ENCODE measurements around the gene OR52J3.
"Not testable (repeated sequence)": the region's sequence is repeated elsewhere in the genome, so short reads cannot be mapped to it uniquely, and the experiment has no call there.

Gene OR52J3

GRCh38 chr11:5046226-5046625 lies at the start of gene OR52J3:
Gene OR52J3, plus strand, starts transcription at chr11:5046526. Its CDS starts 0 bp downstream, at chr11:5046526.
- no peak for DNase-seq (ENCODE audit: low spot score)

DNA sequence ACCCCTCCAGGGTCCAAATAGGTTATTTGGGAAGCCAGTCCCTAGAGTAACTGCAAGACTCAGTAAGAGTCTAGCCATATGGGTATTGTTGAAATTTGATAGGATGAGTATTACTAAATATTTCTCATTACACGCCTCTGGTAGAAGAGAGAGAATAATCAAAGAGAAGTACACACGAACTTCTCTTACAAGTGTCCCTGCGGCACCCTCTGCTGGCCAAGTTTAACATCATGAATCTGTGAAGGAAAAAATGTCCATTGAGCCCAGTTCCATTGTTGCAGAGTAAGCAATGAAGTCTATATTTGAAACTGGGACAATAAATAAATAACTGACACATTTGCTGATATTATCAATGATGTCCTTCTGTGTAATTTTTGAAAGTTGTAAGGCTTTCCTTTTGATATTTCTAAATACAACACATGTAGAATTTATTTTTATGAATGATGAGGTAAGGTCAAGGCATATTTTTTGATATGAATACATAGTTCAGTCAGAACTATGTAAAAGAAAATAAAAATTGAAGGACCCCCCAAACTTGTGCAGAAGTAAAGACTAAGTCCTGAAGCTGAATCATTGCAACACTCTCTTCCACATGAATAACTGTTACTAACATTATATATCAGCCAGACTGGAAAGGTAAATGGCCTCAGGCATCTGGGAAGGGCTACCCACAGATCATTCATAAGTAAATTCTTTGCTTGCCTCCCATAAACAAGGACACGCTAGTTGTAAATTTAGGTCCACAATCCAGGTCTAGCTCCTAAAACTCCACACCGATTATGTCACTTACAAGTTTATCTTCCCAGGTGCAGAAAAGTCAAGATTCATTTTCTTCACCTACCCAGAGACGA lies 41.7 kb upstream of the OR52J3 start:
- peak; percentile 62 for DNase-seq (ENCODE audit: low spot score)

DNA sequence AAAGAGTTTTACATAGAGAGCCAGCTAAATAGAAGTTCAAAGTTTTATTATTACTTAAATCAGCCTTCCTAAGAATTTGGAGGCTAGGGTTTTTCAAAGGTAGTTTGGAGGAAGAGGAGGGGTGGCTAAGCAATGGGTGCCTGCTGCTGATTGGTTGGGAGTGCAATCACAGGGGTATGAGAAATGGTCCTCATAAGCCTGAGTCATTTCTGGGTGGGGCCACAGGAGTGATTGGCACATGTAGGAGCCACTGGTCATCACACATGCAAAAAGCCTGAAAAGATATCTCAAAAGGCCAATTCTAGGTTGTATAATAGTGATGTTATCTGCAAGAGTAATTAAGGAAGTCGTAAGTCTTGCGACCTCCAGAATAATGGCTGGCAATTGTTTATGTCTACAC lies 38.8 kb upstream of the OR52J3 start:
- peak; percentile 15 for DNase-seq (ENCODE audit: low spot score)

GRCh38 chr11:5011254-5011653 lies 35.1 kb upstream of the OR52J3 start:
- DNase-seq (ENCODE audit: low spot score) = no peak

GRCh38 chr11:5013012-5013411 lies 33.3 kb upstream of the OR52J3 start:
- no peak for DNase-seq (ENCODE audit: low spot score)

DNA sequence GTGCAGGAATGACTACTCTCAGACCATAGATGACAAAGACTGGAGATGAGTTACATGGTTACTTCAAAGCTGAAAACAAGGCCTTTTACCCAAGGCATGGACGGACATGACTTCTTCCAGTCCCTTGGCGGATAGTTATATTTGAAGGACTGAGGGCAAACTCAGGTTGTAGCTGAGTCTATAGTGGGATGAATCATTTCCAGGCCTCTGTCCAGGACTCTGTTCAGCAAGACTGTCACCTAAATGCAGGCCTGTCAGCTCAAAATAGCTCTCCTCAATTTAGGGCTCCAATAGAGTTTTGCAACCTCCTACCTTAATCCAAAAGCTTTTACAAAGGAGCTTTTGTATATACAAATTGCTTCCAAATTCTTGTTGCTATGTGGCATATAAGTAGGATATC lies 24.3 kb upstream of the OR52J3 start:
- no peak for DNase-seq (ENCODE audit: low spot score)

DNA sequence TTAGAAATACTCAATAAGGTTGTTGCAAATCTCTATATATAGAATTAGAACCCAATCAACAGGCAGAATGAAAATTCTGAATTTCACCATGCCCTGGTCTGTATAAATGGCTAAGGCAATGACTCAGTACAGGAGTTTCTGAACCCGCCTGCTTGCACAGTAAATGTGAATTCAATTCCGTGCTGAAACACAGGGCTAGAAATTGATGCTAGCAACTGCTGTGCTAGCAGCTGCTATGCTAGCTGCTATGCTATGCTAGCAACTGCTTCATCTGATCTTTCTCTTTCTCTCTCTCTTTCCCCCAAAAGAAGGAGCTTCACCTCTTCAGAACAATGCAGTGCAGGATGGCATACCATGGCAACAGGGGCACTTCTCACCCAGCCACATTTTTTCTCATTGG lies 9.7 kb upstream of the OR52J3 start:
- no peak for DNase-seq (ENCODE audit: low spot score)

- no peak for DNase-seq (ENCODE audit: low spot score)
These were observed 8.4 kb upstream of the OR52J3 start for GRCh38 chr11:5037926-5038325.

- DNase-seq (ENCODE audit: low spot score) = no peak
These were observed 8.0 kb upstream of the OR52J3 start for GRCh38 chr11:5038341-5038740.

DNA sequence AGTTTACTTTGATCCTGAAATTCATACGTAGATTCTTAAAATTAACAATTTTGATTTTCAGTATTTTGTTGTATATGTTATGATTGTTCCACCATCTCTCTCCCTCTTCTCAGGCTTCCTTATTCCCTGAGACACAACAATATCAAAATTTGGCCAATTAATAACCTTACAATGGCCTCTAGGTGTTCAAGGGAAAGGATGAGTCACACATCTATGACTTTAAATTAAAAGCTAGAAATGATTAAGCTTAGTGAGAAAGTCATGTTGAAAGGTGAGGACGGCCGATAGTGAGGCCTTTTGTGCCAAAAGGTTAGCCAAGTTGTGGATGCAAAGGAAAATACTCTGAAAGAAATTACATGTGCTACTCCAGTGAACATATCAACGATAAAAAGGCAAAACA lies 5.5 kb upstream of the OR52J3 start:
- no peak for DNase-seq (ENCODE audit: low spot score)

DNA sequence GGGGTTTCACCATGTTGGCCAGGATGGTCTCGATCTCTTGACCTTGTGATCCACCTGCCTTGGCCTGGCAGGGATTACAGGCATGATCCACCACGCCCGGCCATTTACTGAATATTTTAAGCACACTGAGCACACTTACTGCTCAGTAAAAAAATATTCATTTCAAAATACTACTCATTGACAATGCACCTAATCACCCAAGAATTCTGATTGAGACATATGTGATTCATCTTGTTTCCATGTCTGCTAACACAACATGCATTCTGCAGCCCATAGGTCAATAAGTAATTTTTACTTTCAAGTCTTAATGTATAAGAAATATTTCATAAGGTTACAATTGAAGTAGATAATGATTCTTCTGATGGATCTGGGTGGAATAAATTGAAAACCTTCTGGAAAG lies 4.2 kb upstream of the OR52J3 start:
- peak; percentile 1 for DNase-seq (ENCODE audit: low spot score)

DNA sequence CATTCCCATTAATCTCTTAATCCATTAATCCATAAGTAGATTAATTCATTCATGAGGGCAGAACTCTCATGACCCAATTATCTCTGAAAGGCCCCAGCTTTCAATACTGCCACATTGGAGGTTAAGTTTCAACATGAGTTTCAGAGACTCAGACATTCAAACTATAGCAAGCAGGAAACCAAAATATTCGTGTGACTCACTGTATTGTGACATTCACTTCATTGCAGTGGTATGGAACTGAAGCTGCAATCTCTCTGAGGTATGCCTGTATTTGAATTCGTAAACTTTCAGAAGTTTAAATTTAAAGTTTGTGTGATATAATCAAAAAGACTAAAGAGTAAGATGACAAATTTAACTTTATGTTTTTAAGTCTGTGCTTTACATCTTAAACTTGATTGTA lies 2.9 kb upstream of the OR52J3 start:
- DNase-seq (ENCODE audit: low spot score) = peak; percentile 2

GRCh38 chr11:5046754-5047330 lies 516 bp downstream of the OR52J3 start:
- DNase-seq (ENCODE audit: low spot score) = no peak

- DNase-seq (ENCODE audit: low spot score) = not testable (repeated sequence)
These were observed 12.4 kb downstream of the OR52J3 start for GRCh38 chr11:5058679-5059078.

- DNase-seq (ENCODE audit: low spot score) = no peak
These were observed 13.1 kb downstream of the OR52J3 start, which contains the start of gene OR52E2 for GRCh38 chr11:5059391-5059790. Gene OR52E2, minus strand, starts transcription at chr11:5059627. Its CDS starts 0 bp downstream, at chr11:5059627.

DNA sequence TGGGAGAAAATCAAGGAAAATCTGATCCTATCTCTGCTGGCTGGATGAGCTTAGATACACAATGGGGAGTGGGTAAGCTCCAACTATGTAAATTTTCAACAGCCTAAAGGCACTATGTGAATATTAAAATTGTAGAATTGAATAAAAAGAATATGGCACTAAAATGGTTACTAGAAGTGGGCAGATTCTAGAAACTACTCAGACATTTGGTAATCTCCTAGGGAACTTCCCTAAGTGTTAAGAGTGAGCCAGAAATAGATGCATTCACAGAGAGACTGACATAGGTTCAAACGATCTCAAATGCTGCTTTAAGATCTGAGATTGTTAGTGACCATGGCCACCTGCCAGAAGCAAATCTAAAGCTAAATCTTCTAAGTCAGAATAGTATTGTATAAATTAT lies 18.7 kb downstream of the OR52J3 start:
- no peak for DNase-seq (ENCODE audit: low spot score)

DNA sequence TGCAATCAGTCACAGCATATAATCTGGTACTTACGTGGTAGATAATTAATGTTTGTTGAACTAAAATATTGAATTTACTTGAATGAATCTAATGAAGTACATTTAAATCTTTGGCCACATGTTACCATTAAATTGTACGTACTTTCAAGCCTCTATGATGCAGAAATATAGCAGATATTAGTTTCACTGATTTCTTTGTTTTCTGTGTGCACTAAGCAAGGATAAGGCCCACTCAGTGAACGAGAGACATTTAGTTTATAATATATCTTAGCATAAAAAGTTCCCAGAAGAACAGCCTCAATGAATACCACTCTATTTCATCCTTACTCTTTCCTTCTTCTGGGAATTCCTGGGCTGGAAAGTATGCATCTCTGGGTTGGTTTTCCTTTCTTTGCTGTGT lies 22.9 kb downstream of the OR52J3 start, which contains the start of gene OR52E1:
Gene OR52E1 (plus strand): TSS at position 301 of the 400 bp plus-strand sequence.
- no peak for DNase-seq (ENCODE audit: low spot score)

DNA sequence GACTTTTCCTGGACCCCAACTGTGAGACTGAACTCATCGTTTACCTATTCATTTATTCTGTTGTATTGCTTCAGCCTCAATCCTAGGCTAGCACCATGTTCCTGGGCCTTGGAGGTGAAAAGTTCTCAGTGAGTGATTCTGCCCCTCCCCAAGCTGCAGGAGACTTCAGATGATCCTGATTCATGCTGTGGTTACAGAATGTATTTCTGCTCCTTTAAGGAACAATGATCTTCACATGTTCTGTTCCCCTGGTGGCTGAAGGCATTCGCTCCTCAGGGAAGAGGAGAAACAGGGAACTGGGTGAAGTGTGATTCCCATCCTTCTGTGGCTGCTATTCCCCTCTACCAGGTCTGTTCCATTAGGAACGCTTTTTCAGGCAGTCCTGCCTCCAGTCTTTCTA lies 25.5 kb downstream of the OR52J3 start:
- DNase-seq (ENCODE audit: low spot score) = no peak

GRCh38 chr11:5081405-5081804 lies 35.1 kb downstream of the OR52J3 start:
- DNase-seq (ENCODE audit: low spot score) = no peak

GRCh38 chr11:5083602-5084001 lies 37.3 kb downstream of the OR52J3 start:
- DNase-seq (ENCODE audit: low spot score) = no peak

DNA sequence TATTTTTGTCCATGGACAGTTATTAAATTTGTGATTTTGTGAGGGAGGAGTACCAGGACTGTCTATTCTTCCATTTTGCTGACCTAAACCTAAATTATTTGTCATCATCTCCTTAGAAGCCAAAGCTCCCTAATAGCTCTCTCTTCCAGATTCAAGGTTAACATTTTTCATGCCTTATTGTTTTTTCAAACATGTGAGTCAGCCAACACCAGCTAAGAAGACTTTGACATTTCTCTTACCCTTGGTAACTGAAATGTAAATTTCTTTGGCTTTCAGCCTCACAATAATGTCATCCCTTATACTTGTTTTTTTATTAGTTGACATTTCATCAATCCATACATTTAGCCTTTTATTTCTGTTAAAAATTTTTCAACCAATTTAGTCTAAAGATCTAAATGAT lies 42.2 kb downstream of the OR52J3 start:
- DNase-seq (ENCODE audit: low spot score) = no peak

- DNase-seq (ENCODE audit: low spot score) = no peak
These were observed 44.3 kb downstream of the OR52J3 start for GRCh38 chr11:5090668-5091067.

- DNase-seq (ENCODE audit: low spot score) = no peak
These were observed 46.7 kb downstream of the OR52J3 start for GRCh38 chr11:5092821-5093585.
